HEK293T (cell line): ENCODE measurements around the gene RPL18A.

Experiments used
- CTCF ChIA-PET: fragments of 350-600 bp; formaldehyde crosslinking; extraction: SDS; loops from one replicate; lab custom pipeline; 2021; ENCODE audit warnings: antibody characterized with exemption, inconsistent platforms; lab: Yijun Ruan, JAX
- POLR2A ChIA-PET: fragments of 350-600 bp; formaldehyde crosslinking; extraction: SDS; loops from one replicate; lab custom pipeline; 2020; ENCODE audit warnings: antibody characterized with exemption, inconsistent platforms; lab: Yijun Ruan, JAX
- DNase-seq: peaks from one replicate; pipeline ENCODE4 v3.0.0; 2012; ENCODE audit warnings: mixed read lengths; ENCODE audit errors: extremely low spot score
- ARNT ChIP-seq: fragments of 450-650 bp; IDR thresholded peaks from 2 replicates; pipeline ENCODE4 v1.6.1; 2017; ENCODE audit warnings: mild to moderate bottlenecking
- BHLHE40 ChIP-seq: fragments of 450-650 bp; IDR thresholded peaks from 2 replicates; pipeline ENCODE4 v1.6.1; 2016; ENCODE audit warnings: mild to moderate bottlenecking, moderate library complexity, borderline replicate concordance
- CTBP1 ChIP-seq: fragments of 450-650 bp; IDR thresholded peaks from 2 replicates; pipeline ENCODE4 v1.6.1; 2016; ENCODE audit warnings: borderline replicate concordance
- ELF4 ChIP-seq: fragments of 450-650 bp; IDR thresholded peaks from 2 replicates; pipeline ENCODE4 v1.6.1; 2017; ENCODE audit warnings: antibody characterized with exemption
- FOXA1 ChIP-seq: fragments of 450-650 bp; IDR thresholded peaks from 2 replicates; pipeline ENCODE4 v1.6.1; 2016; ENCODE audit warnings: mild to moderate bottlenecking
- FOXK2 ChIP-seq: fragments of 450-650 bp; IDR thresholded peaks from 2 replicates; pipeline ENCODE4 v1.6.1; 2016; ENCODE audit warnings: mild to moderate bottlenecking
- FOXM1 ChIP-seq: fragments of 450-650 bp; IDR thresholded peaks from 2 replicates; pipeline ENCODE4 v1.6.1; 2017; ENCODE audit warnings: mild to moderate bottlenecking, borderline replicate concordance
- HDGF ChIP-seq: fragments of 450-650 bp; IDR thresholded peaks from 2 replicates; pipeline ENCODE4 v1.6.1; 2017; ENCODE audit warnings: antibody characterized with exemption, borderline replicate concordance
- L3MBTL2 ChIP-seq: fragments of 450-650 bp; conservative IDR thresholded peaks from 2 replicates; pipeline ENCODE4 v1.6.1; 2016; ENCODE audit warnings: mild to moderate bottlenecking
- LEF1 ChIP-seq: fragments of 450-650 bp; IDR thresholded peaks from 2 replicates; pipeline ENCODE4 v1.6.1; 2017; ENCODE audit warnings: mild to moderate bottlenecking, borderline replicate concordance
- NFRKB ChIP-seq: fragments of 450-650 bp; IDR thresholded peaks from 2 replicates; pipeline ENCODE4 v1.6.1; 2016; ENCODE audit warnings: mild to moderate bottlenecking, moderate library complexity
- PKNOX1 ChIP-seq: fragments of 450-650 bp; IDR thresholded peaks from 2 replicates; pipeline ENCODE4 v1.6.1; 2016
- SP1 ChIP-seq: fragments of 450-650 bp; IDR thresholded peaks from 2 replicates; pipeline ENCODE4 v1.6.1; 2017
- SUZ12 ChIP-seq: fragments of 450-650 bp; IDR thresholded peaks from 2 replicates; pipeline ENCODE4 v1.6.1; 2016; ENCODE audit warnings: mild to moderate bottlenecking
- TARDBP ChIP-seq: fragments of 450-650 bp; IDR thresholded peaks from 2 replicates; pipeline ENCODE4 v1.6.1; 2016
- ZNF384 ChIP-seq: fragments of 450-650 bp; IDR thresholded peaks from 2 replicates; pipeline ENCODE4 v1.6.1; 2016

Gene RPL18A

GRCh38 chr19:17855280-17856152 lies 4.2 kb upstream of the RPL18A start:
- peak; percentile 79 for DNase-seq
- POLR2A ChIA-PET: no interaction called here
- TF ChIP-seq HDGF (no peak), ZNF384 (no peak), BHLHE40 (no peak), PKNOX1 (no peak), ELF4 (no peak), SUZ12 (no peak)
- CTCF ChIA-PET: no interaction called here

GRCh38 chr19:17860331-17860992 lies 752 bp downstream of the RPL18A start:
- ChIA-PET CTCF (interaction anchor here (0.7 to 1.0 kb wide), 2 partner anchors 10 to 559 kb away, joined by 3 to 7 read pairs; partner anchors contain the start of gene SSBP4), POLR2A (interaction anchor here (0.9 to 3.8 kb wide), 8 partner anchors 15 to 441 kb away, joined by 3 to 80 read pairs (median 6); partner anchors contain the start of gene CCDC124)
- TF ChIP-seq SUZ12: no peak
- no peak for TF ChIP-seq ARNT
- TF ChIP-seq NFRKB: no peak
- TF ChIP-seq ELF4: no peak
- TF ChIP-seq ZNF384: no peak
- no peak for TF ChIP-seq SP1
- no peak for TF ChIP-seq FOXA1
- TF ChIP-seq CTBP1: no peak
- TF ChIP-seq BHLHE40: no peak
- no peak for TF ChIP-seq L3MBTL2
- TF ChIP-seq HDGF: no peak
- no peak for TF ChIP-seq FOXM1
- TF ChIP-seq LEF1: no peak
- TF ChIP-seq FOXK2: no peak
- TF ChIP-seq PKNOX1: no peak
- TF ChIP-seq TARDBP: no peak
- DNase-seq: no peak

- DNase-seq: no peak
- TF ChIP-seq HDGF (no peak), FOXM1 (no peak), CTBP1 (no peak), NFRKB (no peak), L3MBTL2 (no peak), FOXK2 (no peak), LEF1 (no peak), FOXA1 (no peak), TARDBP (no peak), SP1 (no peak), ARNT (no peak), ZNF384 (no peak), ELF4 (no peak), SUZ12 (no peak), PKNOX1 (no peak), BHLHE40 (no peak)
- CTCF ChIA-PET: interaction anchor here (0.7 to 1.0 kb wide), 2 partner anchors 9 to 558 kb away, joined by 3 to 7 read pairs; partner anchors contain the start of gene SSBP4
- POLR2A ChIA-PET: interaction anchor here (0.9 to 3.8 kb wide), 5 partner anchors 16 to 290 kb away, joined by 3 to 80 read pairs (median 7); partner anchors contain the start of gene CCDC124
Measured at GRCh38 chr19:17860993-17861360, 1.3 kb downstream of the RPL18A start.

GRCh38 chr19:17861542-17862402 lies 2.1 kb downstream of the RPL18A start:
- DNase-seq: no peak
- ChIA-PET CTCF (no interaction called here), POLR2A (interaction anchor here (3.8 kb wide), 1 partner anchor 70 kb away, joined by 80 read pairs; the partner anchor contains the start of gene CCDC124)
- TF ChIP-seq NFRKB: no peak
- no peak for TF ChIP-seq PKNOX1
- no peak for TF ChIP-seq ZNF384
- no peak for TF ChIP-seq SUZ12
- TF ChIP-seq TARDBP: no peak
- no peak for TF ChIP-seq L3MBTL2
- no peak for TF ChIP-seq FOXK2
- no peak for TF ChIP-seq ARNT
- TF ChIP-seq FOXM1: no peak
- no peak for TF ChIP-seq ELF4
- TF ChIP-seq BHLHE40: no peak
- TF ChIP-seq HDGF: no peak
- TF ChIP-seq SP1: no peak
- no peak for TF ChIP-seq FOXA1
